Activated T-cell treated with anti-CD3 and anti-CD28 coated beads, Interleukin-2, amount 50 U/mL, for 72 hours (primary cell): ENCODE results near the gene RER1. TPM values are rescaled to one million over a fixed set of nuclear protein-coding genes. Genes with fewer than 3 reads are reported as not detected.

Experiments
- ATAC-seq, 2 donors: fragments of 150-1000 bp; cut with Tn5 transposase; replicated peaks in 1 of 2; 2 replicates each; pipeline ENCODE4 v1.10.0; 2021; ENCODE audit warnings: moderate library complexity in 2 of 2, mild to moderate bottlenecking in 1 of 2
- DNase-seq, 2 donors: peaks; one replicate each; pipeline ENCODE4 v3.0.0; 2021 to 2022; ENCODE audit warnings: mixed read lengths in 1 of 2
- H3K27ac Mint-ChIP-seq: one replicate; pipeline ENCODE4 v1.8.0; 2022; ENCODE audit warnings: mild to moderate bottlenecking, moderate library complexity, mixed read lengths
- H3K27me3 Mint-ChIP-seq: one replicate; pipeline ENCODE4 v1.8.0; 2022; ENCODE audit warnings: low read depth, mixed read lengths
- H3K36me3 Mint-ChIP-seq, 2 donors: one replicate each; pipeline ENCODE4 v1.8.0; 2022; ENCODE audit warnings: mixed read lengths in 2 of 2, mild to moderate bottlenecking in 1 of 2; ENCODE audit not compliant: insufficient read depth in 2 of 2
- H3K4me1 Mint-ChIP-seq: one replicate; pipeline ENCODE4 v1.8.0; 2022; ENCODE audit warnings: low read depth, mixed read lengths
- H3K4me3 Mint-ChIP-seq, 2 donors: one replicate each; pipeline ENCODE4 v1.8.0; 2022; ENCODE audit warnings: mild to moderate bottlenecking in 2 of 2, mixed read lengths in 2 of 2, moderate library complexity in 2 of 2
- H3K9me3 Mint-ChIP-seq, 2 donors: one replicate each; pipeline ENCODE4 v1.8.0; 2022; ENCODE audit warnings: mixed read lengths in 2 of 2
- total RNA-seq, 2 donors: library from RNA; stranded (reverse); gene quantifications; one replicate each; pipeline ENCODE4 v1.2.3, GENCODE V29; 2022

Gene RER1
- total RNA-seq = 100 to 1,000 TPM; 160 to 166 TPM

GRCh38 chr1:2391041-2391930, at the start of gene RER1, which contains the start of gene MORN1:
RER1 (plus strand) TSS chr1:2391841; CDS start chr1:2395791, 3,950 bp downstream.
MORN1 (minus strand) TSS chr1:2391554; CDS start chr1:2391533, 21 bp downstream.
- Mint-ChIP-seq H3K4me3 (peak within 1 kb of the TSS; percentile 84 to 91), H3K4me1 (peaks cover 37% of the 10 kb centered on the region), H3K27ac (peak within 1 kb of the TSS; percentile 89), H3K27me3 (no peaks in the 10 kb centered on the region), H3K36me3 (peaks cover 0 to 5% of the 10 kb centered on the region in 2 donors), H3K9me3 (no peaks in the 10 kb centered on the region)
- ATAC-seq (peak; percentile 98 to 99), DNase-seq (peak; percentile 99)

DNA sequence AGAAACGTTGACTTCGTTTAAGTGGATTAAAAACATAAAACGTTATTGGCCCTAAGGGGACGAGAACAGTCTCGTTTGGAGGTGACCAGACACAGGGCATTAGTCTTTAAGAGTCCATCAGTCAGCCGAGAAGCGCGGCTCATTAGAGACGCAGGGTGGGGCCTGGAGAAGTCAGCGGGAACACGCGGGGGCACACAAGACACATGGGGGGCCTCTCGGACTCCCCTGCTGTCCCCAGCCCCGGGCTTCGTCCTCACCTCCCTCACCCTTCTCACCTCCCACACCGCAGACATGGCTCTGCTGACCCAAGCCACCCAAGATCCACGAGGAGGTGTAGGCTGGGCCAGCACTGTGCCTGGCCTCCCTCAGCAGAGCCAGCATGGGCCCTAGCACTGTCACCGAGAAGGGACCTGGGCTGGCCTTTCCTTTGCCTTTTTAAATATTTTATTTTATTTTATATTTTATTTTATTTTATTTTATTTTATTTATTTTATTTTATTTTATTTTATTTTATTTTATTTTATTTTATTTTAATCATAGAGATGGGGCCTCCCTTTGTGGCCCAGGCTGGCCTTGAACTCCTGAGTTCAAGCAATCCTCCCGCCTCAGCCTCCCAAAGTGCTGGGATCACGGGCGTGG, 49.1 kb upstream of the RER1 start:
- H3K9me3 Mint-ChIP-seq = no peaks in the 10 kb centered on the region
- no peak overlapping the region for H3K4me3 Mint-ChIP-seq

GRCh38 chr1:2343023-2343935, 48.4 kb upstream of the RER1 start:
- Mint-ChIP-seq H3K4me1 (no peaks in the 10 kb centered on the region), H3K4me3 (no peak overlapping the region), H3K9me3 (no peaks in the 10 kb centered on the region), H3K36me3 (no peaks in the 10 kb centered on the region), H3K27me3 (no peaks in the 10 kb centered on the region), H3K27ac (no peak overlapping the region)
- ATAC-seq = no peak
- DNase-seq = no peak

More for the DNA sequence above, 49.1 kb upstream of the RER1 start:
- Mint-ChIP-seq H3K27me3 (no peaks in the 10 kb centered on the region), H3K36me3 (no peaks in the 10 kb centered on the region), H3K27ac (no peak overlapping the region), H3K4me1 (no peaks in the 10 kb centered on the region)
- DNase-seq (no peak), ATAC-seq (no peak)

DNA sequence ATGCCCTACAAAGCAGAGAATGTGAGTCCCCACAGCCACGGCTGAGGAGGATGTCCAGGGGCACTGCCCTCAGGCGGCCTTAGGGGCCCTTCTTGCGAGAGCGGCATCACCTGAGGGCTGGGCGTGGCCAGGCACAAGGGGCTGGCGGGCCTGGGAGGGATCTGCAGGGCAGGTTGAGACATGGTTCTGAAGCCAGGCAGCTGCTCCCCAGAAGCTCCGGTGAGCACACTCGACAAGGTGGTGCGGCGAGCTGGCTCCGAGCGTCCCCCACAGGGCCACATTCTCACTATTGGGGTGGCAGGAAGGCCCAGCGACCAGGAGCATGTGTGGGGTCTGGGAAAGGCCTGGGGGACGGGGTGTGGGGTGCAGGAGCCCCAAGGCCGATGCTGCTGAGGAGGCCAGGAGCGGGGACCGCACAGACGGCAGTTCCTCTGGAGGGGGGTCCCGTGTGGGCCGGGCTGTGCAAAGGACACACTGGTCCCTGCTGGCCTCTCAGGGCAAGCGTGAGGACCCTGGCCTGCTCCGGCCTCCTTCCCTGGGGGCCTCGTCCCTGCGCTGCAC, 47.4 kb upstream of the RER1 start:
- Mint-ChIP-seq H3K27me3 (no peaks in the 10 kb centered on the region), H3K4me3 (no peak overlapping the region), H3K4me1 (no peaks in the 10 kb centered on the region), H3K27ac (no peak overlapping the region), H3K36me3 (no peaks in the 10 kb centered on the region), H3K9me3 (no peaks in the 10 kb centered on the region)
- DNase-seq (no peak), ATAC-seq (no peak)

GRCh38 chr1:2344744-2345296, 46.8 kb upstream of the RER1 start:
- no peaks in the 10 kb centered on the region for H3K27me3 Mint-ChIP-seq
- no peak overlapping the region for H3K27ac Mint-ChIP-seq
- ATAC-seq (no peak), DNase-seq (no peak)
- H3K4me3 Mint-ChIP-seq = no peak overlapping the region
- H3K4me1 Mint-ChIP-seq = no peaks in the 10 kb centered on the region
- H3K9me3 Mint-ChIP-seq = no peaks in the 10 kb centered on the region
- H3K36me3 Mint-ChIP-seq = no peaks in the 10 kb centered on the region

- Mint-ChIP-seq H3K9me3 (no peaks in the 10 kb centered on the region), H3K4me1 (no peaks in the 10 kb centered on the region), H3K4me3 (no peak overlapping the region), H3K36me3 (no peaks in the 10 kb centered on the region), H3K27ac (no peak overlapping the region), H3K27me3 (no peaks in the 10 kb centered on the region)
- no peak for ATAC-seq
- no peak for DNase-seq
Measured at GRCh38 chr1:2345297-2346075, 46.2 kb upstream of the RER1 start.

DNA sequence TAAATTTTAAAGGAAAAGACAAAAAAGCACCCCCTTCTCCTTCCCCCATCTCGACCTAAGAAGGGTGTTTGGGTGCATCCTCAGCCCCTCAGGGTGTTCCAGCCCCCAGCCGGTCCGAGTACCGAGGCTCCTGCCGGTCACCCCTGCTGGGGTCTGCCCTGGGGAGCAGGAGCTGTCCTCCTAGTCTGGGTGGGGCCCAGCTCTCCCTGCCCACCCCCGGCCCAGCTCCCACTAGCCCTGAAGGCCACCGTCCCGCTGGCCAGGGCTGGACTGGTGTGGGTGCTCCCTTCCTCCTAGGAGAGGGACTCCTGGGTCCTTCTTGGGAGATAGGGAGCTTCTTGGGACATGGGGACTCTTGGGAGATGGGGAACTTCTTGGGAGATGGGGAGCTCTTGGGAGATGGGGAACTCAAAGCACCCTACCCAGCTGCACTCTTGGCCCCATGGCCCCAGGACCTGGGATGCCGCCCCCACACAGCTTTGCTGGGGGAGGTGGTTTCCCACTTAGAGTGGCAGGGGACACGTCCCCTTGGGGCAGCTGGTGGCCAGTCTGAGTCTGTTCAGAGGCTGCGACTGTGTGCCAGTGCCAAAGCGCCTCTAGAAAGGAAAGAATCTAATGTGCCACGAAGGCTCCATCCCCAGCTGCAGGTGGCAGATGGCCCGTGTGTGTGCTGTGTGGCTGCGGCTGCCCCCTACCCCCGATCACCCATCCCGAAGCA, 44.8 kb upstream of the RER1 start:
- no peak for ATAC-seq
- Mint-ChIP-seq H3K4me1 (no peaks in the 10 kb centered on the region), H3K9me3 (no peaks in the 10 kb centered on the region), H3K27me3 (no peaks in the 10 kb centered on the region), H3K4me3 (no peak overlapping the region), H3K27ac (no peak overlapping the region), H3K36me3 (no peaks in the 10 kb centered on the region)
- no peak for DNase-seq

- Mint-ChIP-seq H3K9me3 (no peaks in the 10 kb centered on the region), H3K4me3 (no peak overlapping the region), H3K27me3 (no peaks in the 10 kb centered on the region), H3K4me1 (no peaks in the 10 kb centered on the region), H3K36me3 (no peaks in the 10 kb centered on the region), H3K27ac (no peak overlapping the region)
- DNase-seq = no peak
- ATAC-seq = no peak
Measured at GRCh38 chr1:2347409-2347785, 44.2 kb upstream of the RER1 start.

- ATAC-seq = no peak
- no peaks in the 10 kb centered on the region for H3K27me3 Mint-ChIP-seq
- no peaks in the 10 kb centered on the region for H3K4me1 Mint-ChIP-seq
- H3K36me3 Mint-ChIP-seq = no peaks in the 10 kb centered on the region
- no peak for DNase-seq
- no peak overlapping the region for H3K27ac Mint-ChIP-seq
- no peaks in the 10 kb centered on the region for H3K9me3 Mint-ChIP-seq
- H3K4me3 Mint-ChIP-seq = no peak overlapping the region
Measured at GRCh38 chr1:2347896-2348295, 43.7 kb upstream of the RER1 start.

GRCh38 chr1:2348346-2349325, 43.0 kb upstream of the RER1 start:
- DNase-seq (no peak), ATAC-seq (no peak)
- H3K4me1 Mint-ChIP-seq = no peaks in the 10 kb centered on the region

GRCh38 chr1:2349806-2350205, 41.8 kb upstream of the RER1 start:
- Mint-ChIP-seq H3K4me3 (no peak overlapping the region), H3K27ac (no peak overlapping the region), H3K4me1 (no peaks in the 10 kb centered on the region), H3K36me3 (no peaks in the 10 kb centered on the region), H3K9me3 (no peaks in the 10 kb centered on the region), H3K27me3 (no peaks in the 10 kb centered on the region)
- ATAC-seq (no peak), DNase-seq (no peak)

More at GRCh38 chr1:2348346-2349325, 43.0 kb upstream of the RER1 start:
- H3K27ac Mint-ChIP-seq = no peak overlapping the region
- H3K4me3 Mint-ChIP-seq = no peak overlapping the region
- no peaks in the 10 kb centered on the region for H3K27me3 Mint-ChIP-seq
- no peaks in the 10 kb centered on the region for H3K9me3 Mint-ChIP-seq
- H3K36me3 Mint-ChIP-seq = no peaks in the 10 kb centered on the region
